Measurements from ENCODE around the gene PTPN22.
"Not testable (repeated sequence)": the region's sequence is repeated elsewhere in the genome, so short reads cannot be mapped to it uniquely, and the experiment has no call there.

Gene PTPN22

DNA sequence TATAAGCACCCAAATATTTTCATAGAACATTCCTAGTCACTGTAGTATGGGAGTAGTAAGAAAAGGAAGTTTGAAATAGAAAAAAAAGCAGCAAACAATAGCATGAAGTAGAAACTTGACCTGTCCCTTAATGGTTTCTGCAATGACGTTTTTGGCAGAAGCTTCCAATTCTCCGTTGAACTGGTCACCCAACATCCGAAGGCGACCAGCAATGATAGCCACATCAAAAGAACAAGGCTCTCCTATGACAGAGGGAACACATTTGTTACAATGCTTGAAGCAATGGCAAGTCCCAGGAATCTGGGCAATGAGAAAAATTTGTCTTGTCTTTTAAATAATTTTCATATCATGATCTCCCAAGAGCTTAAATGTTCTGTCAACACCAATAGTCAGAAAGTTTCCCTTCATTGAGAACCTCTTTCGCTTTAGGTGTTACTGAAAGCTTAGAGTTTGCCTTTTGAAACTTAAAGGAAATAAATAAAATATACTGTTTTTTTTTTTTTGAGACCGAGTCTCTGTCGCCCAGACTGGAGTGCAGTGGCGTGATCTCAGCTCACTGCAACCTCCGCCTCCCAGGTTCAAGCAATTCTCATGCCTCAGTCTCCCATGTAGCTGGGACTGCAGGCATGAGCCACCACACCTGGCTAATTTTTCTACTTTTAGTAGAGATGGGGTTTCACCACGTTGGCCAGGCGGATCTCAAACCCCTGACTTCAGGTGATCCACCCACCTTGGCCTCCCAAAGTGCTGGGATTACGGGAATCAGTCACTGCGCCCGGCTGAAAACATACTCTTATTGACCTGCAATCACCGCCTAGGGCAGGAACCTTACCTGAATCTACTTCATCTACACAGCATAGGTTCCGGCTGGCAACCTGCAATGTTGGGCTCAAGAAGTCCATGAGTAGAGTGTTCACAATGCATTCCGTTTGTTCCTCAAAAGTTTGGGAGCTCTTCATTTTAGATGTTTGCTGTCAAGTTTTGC, 15.2 kb upstream of the PTPN22 start:
- DNase-seq, result no peak

- no peak for DNase-seq
Observed at GRCh38 chr1:113881661-113882060, 10.1 kb upstream of the PTPN22 start.

DNA sequence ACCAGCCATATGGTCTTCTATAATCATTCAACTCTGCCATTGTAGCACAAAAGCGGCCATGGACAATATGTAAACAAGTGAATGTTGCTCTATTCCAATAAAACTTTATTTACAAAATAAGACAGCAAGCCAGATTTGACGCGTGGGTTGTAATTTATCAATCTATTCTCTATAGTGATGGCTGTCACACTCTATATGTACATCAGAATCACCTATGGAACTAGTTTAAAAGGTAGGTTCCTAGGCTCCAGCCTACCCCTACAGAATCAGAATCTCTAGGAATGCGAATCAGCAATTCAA, 8.2 kb upstream of the PTPN22 start:
- no peak for DNase-seq

- DNase-seq, result no peak
Observed at GRCh38 chr1:113876176-113876575, 4.7 kb upstream of the PTPN22 start.

DNA sequence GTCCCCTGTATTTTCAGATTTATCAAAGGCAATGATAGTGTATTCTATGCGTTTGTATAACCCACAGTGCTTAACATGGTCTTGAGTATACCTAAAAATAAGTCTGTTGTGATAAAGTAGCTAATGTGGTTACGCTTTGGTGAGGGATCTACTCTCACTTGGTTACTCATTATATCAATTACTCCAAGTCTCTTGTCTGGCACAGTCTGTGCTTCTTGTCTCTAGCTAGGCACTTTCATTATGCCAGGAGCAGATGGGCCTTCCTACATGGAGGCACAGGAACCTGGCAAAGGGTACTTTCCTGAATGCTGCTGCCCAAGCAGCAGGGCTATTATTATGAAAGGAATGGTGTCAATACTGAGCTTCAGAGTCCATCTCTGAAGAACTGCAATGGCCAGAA, 4.2 kb upstream of the PTPN22 start:
- DNase-seq, result no peak

DNA sequence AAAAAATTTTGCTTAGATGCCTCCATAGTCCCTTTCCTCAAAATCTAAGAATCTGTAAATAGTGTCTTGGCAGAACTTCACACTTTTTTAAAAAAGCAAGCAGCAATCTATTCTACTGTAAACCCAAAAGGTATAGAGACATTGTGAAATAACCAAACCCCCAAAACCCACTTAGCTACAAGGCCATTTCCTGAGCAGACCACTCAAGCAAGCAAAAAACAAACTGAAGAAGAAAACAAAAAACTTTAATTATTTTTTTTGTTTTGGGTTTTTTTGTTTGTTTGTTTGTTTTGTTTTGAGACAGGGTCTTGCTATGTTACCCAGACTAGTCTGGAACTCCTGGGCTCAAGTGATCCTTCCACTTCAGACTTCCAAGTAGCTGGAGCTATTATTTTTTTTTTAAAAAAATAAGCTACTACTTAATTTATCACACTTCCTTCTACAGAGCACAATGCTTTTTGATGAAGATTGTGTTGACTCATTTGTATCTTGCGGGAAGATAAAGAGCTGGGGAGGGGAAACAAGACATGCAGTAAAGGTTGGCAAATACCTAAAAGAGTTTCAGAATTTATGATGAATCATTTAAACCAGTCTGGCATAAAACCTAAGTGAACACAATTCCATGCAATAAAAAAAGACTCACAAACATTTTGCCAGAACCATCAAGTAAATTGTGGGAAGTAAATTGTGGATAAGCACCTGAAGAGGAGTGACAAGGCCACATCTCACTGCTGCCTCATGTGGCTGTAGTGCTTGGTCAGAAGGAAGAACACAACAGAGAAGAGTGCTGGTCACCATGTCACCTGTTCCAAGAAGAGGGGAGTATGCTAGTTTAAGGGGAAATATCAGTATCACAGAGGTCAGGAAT, 2.7 kb upstream of the PTPN22 start:
- DNase-seq, result no peak

DNA sequence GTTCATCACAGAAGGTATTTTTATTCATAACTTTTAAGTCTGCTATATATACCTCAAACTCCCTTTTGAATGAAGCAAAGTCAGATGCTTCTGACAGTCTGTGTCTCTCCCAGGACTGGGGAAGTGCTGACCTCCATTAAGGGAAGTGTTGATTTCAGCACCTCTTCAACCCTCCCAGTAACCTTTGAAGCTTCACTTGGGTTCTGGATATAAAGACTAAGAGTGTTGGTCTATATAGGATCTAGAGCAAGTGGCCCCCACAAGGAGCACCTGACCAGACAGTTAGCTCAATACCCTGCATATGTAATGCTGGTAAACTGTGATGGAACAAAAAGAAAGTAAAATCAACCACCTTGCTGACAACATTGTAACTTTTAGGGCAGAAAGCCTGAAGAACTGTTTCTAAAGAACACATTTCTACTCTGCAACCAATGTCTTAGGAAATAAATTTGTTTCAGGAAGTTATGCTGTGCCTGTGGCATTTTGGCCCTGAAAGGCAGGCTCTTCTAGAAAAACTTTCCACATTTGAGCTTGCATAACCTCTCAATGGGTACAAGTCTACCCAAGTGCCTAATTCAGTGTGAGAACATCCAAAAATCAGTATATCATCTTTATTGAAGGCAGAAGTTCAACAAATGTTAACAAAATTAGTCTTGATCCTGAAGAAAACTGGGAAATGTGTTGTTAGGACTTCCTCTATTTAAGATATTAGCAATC, 865 bp upstream of the PTPN22 start:
- DNase-seq, result no peak

DNA sequence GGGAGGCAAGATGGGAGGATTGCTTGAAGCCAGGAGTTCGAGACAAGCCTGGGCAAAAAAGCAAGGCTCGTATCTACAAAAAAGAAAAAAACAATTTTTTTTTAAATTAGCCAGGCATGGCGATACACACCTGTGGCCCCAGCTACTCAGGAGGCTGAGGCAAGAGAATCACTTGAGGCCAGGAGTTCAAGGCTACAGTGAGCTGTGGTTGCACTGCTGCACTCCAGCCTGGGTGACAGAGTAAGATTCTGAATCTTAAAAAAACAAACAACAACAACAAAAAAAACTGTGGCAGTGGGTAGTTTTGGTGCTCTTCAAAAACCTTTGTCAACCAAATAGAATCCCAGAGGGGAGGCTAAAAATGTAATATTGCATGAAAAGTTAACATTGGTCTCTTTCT, 734 bp downstream of the PTPN22 start:
- no peak for DNase-seq

DNA sequence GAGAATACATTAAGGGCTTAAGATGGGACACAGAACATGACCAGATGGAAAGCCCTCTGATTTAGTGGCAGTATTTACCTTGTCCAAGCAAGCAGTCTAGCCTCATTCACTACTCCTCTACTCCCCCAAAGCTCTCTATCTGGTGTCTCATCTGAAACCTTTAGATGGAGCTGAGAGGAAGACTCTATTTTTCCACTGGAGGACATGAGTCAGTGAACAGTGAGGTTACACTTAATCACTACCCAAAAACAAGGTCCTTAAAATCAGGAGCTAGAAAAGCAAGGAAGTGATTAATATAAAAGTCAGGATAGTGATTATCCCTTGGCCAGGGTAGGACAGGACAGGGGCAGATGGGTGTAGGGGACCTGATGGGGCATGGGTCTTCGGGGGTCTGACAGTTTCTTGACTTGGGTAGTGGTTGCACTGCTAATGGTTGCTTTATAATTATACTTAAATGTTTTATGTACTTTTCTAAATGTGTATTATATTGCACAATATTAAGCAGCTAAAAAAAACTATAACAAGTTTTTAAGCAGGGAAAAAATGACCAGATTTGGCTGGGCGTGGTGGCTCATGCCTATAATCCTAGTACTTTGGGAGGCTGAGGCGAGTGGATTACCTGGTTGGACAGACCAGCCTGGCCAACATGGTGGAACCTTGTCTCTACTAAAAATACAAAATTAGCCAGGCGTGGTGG, 3.0 kb downstream of the PTPN22 start:
- no peak for DNase-seq

DNA sequence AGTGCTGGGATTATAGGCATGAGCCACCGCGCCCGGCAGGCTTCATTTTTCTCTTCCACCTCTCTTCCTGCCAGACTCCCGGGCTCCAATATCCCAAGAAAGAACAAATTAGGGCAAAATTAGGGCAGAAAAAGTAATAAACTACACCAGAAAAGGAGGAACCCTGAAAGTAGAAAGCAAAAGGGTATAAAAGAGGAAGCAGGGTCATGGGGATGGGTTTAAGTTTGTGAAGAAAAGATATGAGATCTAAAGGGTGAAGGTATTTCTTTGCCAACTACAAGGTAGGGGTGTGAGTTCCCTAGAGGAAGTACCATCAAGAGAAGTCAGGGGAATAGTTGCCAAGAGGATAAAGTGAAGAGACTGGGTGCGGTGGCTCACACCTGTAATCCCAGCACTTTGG, 9.9 kb downstream of the PTPN22 start:
- no peak for DNase-seq

GRCh38 chr1:113860891-113861290, 10.6 kb downstream of the PTPN22 start:
- no peak for DNase-seq

DNA sequence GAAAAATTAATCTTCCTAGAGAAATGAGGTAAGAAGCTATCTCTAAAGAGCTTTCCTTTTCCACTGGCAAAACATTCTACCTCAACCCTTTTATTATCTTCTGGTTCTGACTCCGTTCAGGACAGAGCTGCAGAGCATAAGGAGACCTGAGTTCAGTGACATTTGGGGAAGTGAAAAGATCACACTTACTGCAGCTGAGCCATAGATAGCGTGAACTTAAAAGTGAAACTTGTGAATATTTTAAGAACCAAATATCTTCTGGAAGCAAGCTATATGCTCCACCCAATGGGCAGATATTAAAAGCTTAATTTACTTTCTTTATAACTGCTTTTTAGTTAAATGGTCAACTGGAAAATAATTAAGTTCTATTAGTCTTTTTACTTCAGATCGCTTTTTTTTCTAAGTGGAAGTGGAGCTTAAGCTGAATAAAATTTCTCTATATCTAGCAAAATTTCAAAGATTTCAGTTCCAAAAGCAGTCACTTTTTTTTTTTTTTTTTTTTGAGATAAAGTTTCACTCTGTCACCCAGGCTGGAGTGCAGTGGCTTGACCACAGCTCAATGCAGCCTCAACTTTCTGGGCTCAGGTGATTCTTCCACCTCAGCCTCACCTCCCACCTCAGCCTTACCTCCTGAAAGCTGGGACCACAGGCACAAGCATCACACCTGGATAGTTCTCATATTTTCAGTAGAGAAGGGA, 11.9 kb downstream of the PTPN22 start:
- DNase-seq, result no peak

GRCh38 chr1:113858982-113859381, 12.5 kb downstream of the PTPN22 start:
- no peak for DNase-seq

DNA sequence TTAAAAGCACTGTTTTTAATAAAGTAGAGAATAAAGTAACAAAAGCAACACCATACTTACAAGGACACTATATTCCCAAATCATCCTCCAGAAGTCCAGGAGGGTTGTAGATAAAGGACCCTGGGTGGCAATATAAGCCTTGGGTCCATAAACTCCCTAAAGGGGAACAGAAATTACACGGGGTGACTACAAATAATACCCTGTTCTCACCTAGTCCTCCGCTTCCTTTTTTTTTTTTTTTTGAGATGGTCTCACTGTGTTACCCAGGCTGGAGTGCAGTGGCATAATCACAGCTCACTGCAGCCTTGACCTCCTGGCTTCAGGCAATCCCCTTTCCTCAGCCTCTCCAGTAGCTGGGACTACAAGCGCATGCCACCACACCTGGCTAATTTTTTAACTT, 13.1 kb downstream of the PTPN22 start:
- DNase-seq, result no peak

DNA sequence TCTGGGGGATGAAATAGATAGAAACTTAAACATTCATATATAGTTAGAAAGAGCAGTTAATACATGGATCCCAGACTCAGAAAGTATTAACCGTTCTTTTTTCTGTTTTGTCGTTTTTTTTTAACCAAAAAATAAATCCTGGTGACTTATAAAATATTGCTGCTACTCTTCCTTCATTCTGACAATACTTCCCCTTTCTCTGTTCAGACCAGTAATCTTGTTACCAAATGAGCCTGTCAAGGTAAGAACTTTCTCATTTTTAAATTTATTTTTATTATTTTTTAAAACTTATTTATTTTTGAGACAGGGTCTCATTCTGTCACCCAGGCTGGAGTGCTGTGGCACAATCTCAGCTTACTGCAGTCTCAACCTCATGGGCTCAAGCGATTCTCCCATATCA, 13.7 kb downstream of the PTPN22 start:
- no peak for DNase-seq

DNA sequence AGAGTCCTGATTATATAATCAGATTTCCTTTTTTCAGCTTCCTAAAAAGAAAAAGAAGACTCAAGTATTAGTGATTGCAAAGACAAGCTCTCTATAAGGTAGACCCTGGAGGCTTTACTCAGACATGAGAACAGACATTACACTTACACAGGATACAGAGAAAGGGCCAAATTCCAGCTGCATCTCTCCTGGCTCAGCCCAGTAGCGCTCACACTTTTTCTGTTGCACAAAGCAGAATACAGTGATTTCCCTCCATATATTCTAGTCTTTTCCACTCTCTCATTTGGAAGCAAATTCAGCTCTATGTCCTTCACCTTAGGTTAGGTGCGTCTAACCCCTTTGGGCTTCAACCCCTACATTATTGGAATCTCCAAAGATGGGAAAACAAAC, 15.1 kb downstream of the PTPN22 start:
- DNase-seq, result no peak

DNA sequence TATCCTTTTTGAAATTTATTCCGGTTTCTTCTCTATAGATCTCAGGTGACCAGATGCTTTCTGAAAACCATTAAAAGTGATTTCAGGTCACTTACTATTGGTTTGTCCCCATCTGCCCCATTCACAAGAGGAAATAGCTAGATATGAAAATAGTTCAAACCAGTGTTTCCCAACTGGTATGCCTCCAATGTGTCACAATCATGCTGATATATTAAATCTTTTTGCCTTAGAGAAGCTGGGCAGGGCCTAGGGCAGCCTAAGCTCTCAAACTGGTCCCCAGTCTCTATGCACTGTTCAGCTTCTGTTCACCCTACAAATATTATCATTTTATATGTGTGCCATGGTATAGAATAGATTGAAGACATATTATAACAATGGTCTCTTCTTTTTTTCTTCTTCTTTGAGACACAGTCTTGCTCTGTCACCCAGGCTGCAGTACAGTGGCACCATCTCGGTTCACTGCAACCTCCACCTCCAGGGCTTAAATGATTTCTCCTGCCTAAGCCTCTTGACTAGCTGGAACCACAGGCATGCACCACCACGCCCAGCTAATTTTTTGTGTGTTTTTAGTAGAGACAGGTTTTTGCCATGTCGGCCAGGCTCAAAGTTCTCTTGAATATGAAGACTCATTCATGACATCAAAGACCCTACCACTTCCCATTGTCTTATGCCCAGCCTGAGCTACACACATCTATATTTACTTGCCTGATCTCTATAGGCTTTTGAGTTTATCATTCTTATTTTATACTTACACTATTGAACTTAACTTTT, 15.7 kb downstream of the PTPN22 start:
- DNase-seq, result no peak

- no peak for DNase-seq
Observed at GRCh38 chr1:113854234-113854633, 17.3 kb downstream of the PTPN22 start.

- not testable (repeated sequence) for DNase-seq
Observed at GRCh38 chr1:113852694-113853093, 18.8 kb downstream of the PTPN22 start.

DNA sequence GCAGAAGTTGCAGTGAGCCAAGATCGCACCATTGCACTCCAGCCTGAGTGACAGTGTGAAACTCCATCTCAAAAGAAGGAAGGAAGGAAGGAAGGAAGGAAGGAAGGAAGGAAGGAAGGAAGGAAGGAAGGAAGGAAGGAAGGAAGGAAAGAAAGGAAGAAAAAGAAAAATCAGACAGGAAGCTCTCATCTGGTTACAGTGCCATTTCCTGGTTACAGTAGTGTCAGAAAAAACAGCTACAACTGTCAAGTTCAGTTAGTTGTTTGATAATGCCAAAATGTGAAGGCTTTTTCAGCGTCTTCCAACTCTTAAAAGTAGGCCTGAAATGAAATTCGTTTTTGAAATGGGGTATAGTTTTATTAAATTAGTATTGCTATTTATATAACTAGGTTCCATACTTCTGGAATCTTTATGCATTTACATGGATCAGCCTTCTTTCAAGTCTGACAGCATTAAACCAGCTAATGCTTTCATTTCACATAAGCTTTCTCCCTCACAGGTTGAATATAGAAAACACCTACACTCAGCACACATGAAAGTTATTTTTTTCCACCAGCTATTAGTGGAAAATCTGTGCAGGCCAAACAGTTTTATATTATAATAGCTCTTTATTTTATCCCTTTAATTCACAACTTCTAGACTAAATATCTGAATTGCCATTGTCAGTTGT, 21.2 kb downstream of the PTPN22 start:
- DNase-seq, result no peak

GRCh38 chr1:113849072-113849471, 22.4 kb downstream of the PTPN22 start:
- DNase-seq, result no peak

Data from activated effector memory CD4-positive, alpha-beta T cell treated with anti-CD3 and anti-CD28 coated beads, Interleukin-2, amount 50 U/mL, for 16 hours (primary cell).